AG08395 (cell line): ENCODE results near the gene MACROD2.

Experiments
- DNase-seq: peaks from one replicate; pipeline ENCODE4 v3.0.0; 2012; ENCODE audit warnings: mixed read lengths, low spot score

The MACROD2 gene

DNA sequence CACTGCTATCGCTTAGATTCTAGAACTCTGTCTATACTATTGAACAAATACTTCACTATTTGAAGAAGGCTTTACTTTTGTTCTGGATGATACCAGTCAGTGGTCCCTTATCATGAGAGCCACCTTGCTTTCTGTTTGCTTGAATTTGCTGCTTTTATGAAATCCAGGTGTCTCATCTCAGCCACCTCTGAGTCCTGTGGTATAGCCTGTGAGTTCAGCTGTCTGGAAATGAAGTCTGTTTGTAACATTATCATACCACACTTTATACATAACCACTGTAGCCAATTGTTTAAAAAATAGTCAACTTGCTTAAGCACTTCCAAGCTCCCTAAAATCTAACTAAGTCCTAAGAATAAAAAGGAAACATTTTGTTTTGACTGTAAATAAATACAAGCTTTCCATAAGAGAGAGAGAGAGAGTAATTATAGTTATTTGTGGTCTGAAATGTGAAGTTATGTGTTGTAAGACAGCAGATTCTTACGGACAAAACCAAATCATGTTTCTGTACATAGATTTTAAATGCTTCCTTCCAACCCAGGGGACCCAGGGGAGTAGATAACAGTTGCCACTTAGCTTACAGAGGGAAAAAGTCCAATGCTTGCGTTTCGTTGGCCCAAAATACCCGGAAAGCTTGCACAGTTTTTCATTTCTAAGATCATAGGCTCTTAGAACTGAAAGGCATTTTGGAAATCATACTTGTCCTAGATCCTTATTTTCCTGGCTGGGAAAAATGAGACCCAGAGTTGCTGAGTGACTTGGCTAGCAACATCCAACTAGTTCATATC lies 1449.9 kb downstream of the MACROD2 start:
- no peak for DNase-seq

DNA sequence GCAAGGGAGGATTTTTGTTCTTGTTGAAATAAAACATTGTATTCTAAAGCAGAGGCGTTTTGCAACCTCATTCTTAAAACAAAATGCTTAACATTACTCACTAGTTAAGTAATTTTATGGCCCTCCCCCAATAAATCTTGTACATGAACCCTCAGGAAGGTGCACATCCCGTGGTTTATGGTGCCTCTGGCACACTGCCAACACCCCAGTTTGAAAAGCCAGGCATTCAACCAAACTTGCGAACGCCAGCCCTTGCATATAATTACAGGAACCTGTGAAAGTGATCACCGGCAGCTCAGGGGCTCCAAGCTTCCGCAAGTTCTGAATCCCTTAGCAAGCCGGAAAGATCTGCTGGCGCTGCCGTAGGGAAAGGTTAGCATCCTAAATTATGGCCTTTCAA lies 1451.1 kb downstream of the MACROD2 start:
- DNase-seq, result no peak

GRCh38 chr20:15447549-15447948 lies 1452.2 kb downstream of the MACROD2 start:
- no peak for DNase-seq

GRCh38 chr20:15449061-15449460 lies 1453.7 kb downstream of the MACROD2 start:
- DNase-seq, result no peak

GRCh38 chr20:15451241-15451640 lies 1455.9 kb downstream of the MACROD2 start:
- DNase-seq, result no peak

GRCh38 chr20:15455279-15455678 lies 1460.0 kb downstream of the MACROD2 start:
- no peak for DNase-seq

DNA sequence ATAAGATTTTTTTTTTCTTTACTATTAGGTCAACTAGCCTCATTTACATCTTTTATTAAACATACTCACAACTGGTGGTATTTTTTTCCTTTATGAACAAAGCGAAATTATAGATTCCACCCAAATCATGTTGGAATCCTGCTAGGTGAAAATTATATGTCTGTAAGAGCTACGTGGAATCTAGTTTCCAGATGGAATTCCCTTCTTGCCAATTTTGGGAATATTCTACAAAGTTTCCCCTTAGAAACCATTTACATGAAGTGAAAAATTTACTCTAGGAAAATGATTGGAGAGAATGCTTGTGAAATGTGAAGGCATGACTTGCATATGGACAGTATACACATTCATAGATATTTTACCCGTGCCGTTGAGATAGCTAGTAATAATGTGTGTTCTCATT lies 1466.6 kb downstream of the MACROD2 start:
- no peak for DNase-seq

DNA sequence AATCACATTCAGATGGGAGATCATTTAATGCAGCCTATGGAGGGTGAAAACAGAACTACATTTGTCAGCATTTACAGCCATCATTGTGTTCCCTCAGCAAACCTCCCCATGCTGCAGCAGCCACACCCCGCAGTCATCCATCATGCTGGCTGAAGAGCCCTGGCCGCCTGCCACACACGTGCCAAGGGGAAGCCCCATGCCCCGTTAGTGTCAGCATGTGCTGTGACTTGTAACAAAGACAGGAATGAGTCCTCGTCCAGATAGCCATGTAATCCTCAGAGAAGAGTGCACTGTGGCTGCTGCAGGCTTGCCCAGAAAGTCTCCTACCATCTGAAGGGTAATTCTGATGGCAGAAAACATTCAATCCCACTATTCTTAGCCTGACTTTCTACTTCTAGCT lies 1480.2 kb downstream of the MACROD2 start:
- no peak for DNase-seq

- no peak for DNase-seq
Observed at GRCh38 chr20:15476186-15476585, 1480.9 kb downstream of the MACROD2 start.

DNA sequence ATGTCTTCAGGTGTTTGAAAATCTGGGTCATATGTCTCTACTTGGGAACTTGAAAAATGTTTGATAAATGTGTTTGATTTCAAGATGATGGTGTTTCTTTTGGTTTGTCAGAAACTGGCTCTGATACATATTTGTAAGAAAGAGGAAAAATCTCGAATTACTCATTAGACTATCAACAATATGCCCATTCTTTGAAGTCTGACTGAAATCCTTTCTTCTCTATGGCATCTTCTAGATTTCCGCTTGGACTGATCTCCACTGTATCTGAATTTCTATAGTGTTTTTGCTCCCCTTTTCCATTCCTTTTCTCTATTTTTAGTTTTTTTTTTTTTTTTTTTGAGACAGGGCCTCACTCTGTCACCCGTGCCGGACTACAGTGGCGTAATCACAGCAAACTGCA lies 1481.5 kb downstream of the MACROD2 start:
- no peak for DNase-seq

GRCh38 chr20:15482525-15482924 lies 1487.2 kb downstream of the MACROD2 start:
- no peak for DNase-seq

GRCh38 chr20:15485519-15485918 lies 1490.2 kb downstream of the MACROD2 start:
- DNase-seq, result no peak

- peak; percentile 10 for DNase-seq
Observed at GRCh38 chr20:15487030-15487429, 1491.7 kb downstream of the MACROD2 start.

- DNase-seq, result no peak
Observed at GRCh38 chr20:15487682-15488081, 1492.4 kb downstream of the MACROD2 start.

- DNase-seq, result no peak
Observed at GRCh38 chr20:15491575-15491974, 1496.3 kb downstream of the MACROD2 start.

DNA sequence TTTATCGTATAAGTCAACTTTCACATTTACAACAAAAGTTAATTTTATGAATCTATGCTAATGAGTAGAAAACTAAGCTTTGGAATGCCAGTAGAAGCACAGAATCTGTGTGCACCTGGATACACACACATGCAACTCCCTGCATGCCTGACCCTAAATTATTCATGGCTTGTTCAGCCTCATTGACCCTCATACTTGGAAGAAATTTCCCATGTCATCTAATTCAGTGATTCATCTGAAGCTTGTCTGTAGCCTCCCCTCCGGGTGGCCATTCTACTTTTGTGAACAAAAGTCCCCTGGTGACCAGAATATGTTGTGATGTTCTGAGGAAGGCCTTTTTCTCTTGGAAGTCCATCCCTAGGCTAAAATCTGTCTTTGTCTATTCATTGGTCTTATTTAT lies 1499.5 kb downstream of the MACROD2 start:
- DNase-seq, result no peak

- DNase-seq, result no peak
Observed at GRCh38 chr20:15496501-15497039, 1501.3 kb downstream of the MACROD2 start.

DNA sequence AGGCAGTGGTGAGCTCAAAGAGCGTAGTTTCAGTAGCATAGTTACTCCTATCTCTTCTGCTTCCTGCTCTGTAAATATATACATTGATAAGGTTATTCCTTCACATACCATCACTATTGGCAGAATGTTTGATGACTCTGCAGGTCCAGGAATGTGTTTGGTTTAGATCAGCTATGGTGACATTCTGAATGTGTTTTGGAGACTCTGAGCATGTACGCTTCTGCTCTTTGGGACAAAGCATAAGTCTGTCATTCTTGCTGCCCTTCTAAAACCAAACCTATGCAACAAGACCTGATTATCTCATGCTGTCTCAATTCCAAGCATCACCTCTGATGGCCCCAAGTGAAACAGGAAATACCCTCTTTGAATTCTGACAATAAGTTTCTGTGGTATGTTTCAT lies 1503.6 kb downstream of the MACROD2 start:
- DNase-seq, result no peak

DNA sequence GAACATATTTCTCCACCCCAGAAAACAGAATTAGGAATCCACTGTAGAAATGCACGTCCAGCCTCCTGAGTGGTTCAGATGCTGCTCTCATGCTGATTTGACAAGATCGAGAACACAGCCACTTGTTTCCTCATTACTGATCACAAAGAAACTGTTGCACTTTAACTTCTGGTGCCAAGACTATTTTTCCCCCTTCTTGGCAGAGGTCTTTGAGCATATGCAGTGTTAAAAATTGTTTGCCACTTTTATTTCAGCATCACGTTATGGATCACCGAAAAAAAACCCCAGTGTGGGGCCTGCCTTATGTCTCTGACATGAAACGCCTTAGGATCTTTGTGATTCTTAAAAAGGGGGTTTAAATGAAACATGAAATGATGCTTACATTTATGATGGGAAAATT lies 1511.0 kb downstream of the MACROD2 start:
- no peak for DNase-seq

DNA sequence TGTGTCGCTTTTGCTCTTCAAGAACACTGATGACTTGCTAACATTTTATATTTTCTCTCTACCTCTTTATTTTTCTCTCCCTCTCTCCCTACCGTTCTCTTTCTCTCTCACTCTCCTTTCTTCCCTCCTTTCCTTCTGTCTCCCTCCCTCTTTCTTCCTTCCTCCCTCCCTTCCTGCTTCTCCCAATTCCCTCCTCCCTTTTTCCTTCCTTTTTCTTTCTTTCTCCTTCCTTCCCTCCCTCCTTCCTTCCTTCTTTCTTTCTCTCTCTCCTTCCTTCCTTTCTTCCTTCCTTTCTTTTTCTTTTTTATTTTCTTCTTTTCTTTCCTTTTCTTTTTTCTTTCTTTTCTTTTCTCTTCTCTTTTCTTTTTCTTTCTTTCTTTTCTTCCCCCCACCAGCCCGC lies 1511.8 kb downstream of the MACROD2 start:
- DNase-seq, result no peak

GRCh38 chr20:15511551-15511950 lies 1516.2 kb downstream of the MACROD2 start:
- DNase-seq, result no peak

DNA sequence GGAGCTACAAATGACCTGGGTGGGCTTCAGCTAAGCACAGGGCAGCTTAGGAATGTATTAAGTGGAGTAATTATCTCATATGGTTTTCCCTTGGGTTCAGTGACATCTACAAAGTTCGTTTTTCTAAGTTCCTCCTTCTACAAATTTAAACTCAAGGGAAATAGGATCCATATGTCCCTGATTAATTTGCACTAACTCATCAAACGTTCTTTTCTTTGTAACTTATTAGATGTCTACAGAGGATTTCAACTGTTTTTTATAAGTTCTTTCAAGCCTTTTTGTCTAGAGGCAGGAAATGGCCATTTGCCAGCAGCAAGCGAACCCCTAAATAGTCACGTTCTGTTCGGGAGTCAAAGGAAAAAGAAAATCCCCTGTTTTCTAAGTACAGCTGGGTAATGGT lies 1517.6 kb downstream of the MACROD2 start:
- DNase-seq, result no peak

- DNase-seq, result no peak
Observed at GRCh38 chr20:15515691-15516090, 1520.4 kb downstream of the MACROD2 start.

DNA sequence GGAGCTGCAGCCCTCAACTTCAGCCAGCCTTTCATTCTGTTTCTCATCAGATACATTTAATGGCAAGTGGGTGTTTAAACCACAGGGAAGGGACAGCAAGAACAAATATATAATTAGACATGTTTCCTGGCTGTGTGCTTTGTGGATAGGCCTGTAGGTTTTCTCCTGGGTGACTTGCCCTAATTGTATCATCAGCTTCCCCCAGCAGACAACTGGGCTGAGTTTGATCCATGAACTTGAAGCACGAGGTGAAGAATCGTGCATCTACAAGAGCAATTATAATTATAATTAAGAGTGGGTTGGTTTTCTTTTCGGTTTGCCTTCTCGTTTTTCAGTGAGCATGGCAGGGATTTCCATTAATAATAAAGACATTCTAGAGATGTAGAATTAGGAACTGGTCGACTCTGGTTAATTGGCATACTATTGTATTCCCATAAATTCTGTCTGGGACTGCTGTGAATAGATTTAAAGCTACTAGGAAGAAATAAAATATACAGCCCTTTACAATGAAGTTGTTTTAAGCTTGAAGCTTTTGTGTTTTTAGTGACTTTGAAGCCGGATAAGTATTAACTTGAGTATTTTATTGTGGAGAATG lies 1525.7 kb downstream of the MACROD2 start:
- no peak for DNase-seq
